Hematopoietic multipotent progenitor cell treated with erythropoietin and hydrocortisone succinate and interleukin-3 and kit ligand, for 17 days (in vitro differentiated cells): Measurements from ENCODE around the gene LDB3.

Source experiments
- DNase-seq: peaks from one replicate; pipeline ENCODE4 v3.0.0-alpha.2; 2015; ENCODE audit warnings: low spot score

Gene LDB3

GRCh38 chr10:86665218-86665607 is 3.1 kb upstream of the LDB3 start:
- no peak for DNase-seq

- DNase-seq = no peak
These were observed 2.4 kb upstream of the LDB3 start for GRCh38 chr10:86665868-86666267.

- DNase-seq = no peak
These were observed 1.8 kb upstream of the LDB3 start for GRCh38 chr10:86666538-86666937.

GRCh38 chr10:86667421-86668181 is 710 bp upstream of the LDB3 start:
- DNase-seq = no peak

DNA sequence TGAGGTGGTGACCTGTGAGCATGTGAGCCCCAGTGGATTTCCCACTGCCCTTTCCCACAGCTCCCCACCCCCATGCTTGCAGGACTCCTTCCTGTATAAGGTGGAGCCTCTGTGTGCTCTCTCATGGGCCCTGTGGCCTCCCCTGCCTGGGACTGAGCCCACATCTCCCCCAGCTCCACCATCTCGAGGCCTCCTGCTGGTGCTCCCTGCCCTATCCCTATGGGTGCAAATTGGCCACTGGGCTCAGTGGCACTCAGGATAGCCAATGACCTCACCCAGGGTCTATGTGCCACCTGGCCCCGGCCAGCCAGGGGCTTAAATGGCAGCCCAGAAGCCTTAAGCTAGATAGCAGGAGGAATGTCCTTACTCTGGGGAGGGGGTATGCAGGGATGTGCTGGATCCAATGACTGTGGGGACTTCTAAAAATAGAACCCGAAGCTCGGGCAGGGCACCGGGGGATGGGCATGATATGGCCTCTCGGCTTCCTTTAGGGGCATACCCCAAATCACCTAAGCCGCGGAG is 2.0 kb downstream of the LDB3 start:
- no peak for DNase-seq

GRCh38 chr10:86670876-86671275 is 2.6 kb downstream of the LDB3 start:
- DNase-seq = no peak

DNA sequence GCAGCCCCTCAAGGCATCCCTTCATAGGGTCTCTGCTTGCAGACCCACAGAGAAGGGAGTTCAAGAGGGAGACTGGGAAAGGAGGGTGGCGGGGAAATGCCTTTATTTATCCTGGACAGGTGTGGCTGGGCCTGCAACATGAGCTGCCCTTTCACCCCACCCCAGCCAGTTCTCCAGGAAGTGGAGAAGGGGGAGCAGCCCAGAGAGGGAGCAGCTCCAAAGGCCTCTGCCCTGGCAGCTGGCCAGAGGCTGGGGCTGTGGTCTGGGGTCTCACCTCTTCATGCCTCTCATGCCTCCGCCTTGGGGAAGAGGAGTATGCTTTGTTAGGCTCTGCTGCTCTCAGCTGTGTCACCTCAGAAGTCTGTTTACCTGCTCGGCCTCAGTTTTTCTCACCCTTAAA is 3.1 kb downstream of the LDB3 start:
- DNase-seq = no peak

DNA sequence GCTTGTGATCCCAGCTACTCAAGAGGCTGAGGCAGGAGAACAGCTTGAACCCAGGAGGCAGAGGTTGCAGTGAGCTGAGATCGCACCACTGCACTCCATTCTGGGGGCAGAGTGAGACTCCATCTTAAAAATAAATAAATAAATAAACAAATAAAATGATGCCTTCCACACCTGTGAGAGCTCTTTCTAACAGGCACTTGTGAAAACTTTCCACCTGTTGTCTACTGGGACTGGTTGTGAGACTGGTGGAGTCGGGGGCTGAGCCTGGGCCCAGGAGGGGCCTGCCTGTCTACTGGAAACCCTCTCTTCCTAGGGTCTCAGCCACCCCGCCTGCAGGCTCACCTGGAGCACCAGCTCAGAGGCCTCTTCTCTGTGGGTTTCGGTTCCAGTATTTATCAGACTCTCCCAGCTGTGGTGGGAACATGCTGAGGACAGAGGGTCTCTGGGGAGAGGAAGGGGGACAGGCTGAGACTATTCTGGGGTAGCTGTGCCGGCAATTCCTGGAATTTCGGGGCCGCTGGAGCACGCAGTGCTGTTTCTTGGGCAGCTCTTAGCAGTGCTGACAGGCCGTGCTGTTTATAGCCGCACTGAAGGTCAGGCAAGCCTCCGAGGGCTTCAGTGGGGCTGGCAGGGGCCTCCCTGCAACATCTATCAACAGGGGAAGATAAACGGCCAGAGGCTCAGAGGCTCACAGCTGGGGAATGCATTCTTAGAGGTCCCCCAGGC is 3.8 kb downstream of the LDB3 start:
- DNase-seq = no peak

DNA sequence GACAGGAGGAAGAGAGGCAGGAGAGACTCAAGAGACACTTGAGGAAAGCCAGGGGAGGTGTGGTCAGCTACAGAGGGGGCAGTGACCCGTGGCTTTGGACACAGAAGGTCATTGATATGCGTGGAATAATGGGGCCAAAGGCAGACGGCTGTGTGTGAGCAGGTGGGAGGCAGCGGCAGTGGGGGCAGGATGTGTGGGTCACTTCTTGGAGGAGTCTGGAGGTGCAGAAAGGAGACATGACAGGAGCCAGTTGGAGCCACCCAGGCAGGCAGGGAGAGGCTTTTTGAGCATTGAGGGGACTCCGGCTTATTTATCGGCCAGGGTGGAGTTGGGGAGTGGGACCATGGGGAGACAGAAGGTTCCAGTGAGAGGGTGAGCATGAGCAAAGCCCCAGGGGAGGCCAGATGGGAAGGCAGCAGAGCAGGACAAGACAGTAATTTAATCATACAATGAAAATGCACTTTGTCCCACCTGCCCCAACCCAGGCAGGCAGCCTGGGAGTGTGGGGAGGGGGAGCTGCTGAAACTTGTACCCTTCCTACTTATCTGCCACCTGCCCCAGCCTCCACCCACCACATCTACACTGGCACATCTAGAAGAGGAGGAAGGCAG is 5.0 kb downstream of the LDB3 start:
- no peak for DNase-seq

DNA sequence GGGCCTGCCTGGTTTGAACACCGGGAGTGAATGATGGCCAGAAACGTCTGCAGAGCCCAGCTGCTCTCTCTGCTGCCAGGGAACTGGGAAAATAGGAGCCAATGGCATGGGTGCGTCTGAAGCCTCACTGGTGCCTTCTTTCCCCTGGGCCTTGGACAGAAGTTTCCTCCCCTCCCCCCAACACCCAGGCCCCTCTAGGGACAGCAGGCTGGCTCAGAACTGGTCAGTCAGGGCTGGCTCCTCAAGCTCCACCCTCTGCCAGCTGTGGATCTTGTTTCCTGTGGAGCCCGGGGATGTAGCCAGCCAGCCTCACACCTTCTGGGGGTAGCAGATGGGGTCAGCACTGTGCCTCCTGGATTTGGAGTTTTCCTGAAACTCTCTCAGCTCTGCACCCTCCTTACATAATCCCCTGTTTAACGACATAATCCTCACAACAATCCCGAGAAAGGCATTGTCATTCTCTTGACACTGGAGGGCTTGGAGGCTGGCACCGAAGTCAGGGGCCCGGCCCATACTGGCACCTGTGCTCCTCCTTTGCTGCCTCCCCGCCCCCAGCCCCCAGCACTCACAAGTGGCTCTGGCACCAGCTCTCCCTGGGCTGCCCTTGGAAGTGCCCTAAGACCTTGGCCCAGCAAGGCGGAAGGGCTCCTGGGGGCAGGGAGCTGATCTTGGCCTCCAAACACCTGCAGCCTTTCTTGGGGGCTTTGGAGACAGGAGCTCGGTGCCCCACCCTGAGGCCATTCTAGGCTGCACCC is 5.7 kb downstream of the LDB3 start:
- no peak for DNase-seq

DNA sequence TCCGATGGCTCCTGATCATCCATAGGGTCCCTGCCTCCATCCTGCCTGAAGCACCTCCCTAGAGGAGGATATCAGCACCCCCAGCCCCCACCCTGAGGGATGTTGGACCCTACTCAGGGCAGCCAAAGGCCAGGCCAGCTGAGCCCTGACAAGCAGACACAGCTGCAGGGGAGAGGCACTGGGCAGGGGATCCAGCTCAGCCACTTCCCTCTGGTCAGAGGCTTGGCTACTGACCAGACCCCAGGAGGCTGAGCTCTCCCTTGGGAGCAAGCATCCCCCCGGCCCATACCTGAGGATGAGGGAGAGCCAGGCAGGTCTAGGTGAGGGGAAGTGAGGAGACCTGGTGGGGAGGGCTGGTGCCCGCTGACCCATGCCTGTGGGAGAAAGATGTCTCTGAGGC is 6.6 kb downstream of the LDB3 start:
- no peak for DNase-seq

DNA sequence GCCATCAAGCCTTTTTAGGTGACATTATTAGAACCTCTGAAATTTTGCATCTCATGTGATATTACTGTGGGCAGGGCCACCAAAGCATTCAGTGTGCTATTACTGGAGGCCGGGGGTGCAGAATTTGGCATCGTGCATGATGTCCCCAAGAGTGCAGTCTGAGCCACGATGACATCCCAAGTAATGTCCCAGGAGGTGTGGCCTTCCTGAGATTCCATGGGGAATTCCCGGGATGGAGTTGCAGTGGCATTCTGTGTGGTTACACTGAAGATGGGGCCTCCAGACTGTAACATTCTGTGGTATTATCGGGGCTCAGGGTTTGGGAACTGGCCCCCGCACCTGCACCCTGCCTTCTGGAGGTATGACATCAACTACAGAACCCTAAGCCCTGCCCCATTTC is 9.1 kb downstream of the LDB3 start:
- DNase-seq = no peak

DNA sequence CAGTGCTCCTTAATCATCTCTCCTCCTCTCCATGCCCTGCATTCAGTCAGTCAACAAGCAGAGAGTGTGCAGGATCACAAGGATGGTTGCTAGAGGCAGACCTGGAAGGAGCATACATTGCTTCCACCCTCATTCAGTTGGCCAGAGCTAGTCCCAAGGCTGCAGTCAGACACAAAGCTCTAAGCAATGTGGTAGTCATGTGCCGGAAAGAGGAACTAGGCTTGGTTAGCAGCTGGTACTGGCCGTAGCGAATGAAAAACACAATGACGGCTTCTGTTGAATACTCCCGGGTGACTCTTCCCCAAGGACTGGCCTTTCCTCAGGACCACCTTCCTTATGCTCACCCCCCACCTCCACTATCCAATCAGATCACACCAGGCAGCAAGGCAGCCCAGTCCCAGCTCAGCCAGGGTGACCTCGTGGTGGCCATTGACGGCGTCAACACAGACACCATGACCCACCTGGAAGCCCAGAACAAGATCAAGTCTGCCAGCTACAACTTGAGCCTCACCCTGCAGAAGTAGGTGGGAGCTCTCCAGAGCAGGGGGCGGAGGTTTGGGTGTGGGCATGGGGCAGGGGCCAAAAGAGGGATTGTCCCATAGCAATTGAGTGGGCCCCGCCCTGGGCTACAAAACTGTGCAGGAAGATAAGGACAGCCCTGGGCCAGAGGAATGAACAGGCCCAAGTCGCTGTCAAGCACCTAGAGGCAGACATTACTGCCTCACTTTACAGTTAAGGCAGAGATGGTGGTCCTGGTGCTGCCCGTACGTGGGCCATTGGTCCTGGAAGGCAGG is 10.9 kb downstream of the LDB3 start:
- DNase-seq = peak; percentile 81

DNA sequence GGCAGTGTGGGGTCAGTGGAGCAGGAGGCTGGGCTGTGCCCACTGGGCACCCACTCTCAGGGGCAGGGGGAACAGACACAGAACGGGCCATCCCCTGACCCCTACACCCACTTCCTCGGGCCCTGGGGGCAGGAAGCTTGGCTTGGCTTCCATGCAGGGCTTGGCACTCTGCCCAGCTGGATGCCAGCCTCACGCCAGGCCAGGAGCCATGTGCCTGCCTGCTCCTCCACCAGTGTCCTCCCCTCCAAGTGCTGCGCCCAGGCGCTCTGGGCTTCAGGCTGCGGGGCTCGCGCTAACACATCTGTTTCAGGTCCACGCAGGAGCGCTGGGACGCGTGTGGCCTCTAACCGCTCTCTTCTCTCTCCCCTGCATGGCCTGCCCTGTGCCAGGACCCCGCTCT is 12.7 kb downstream of the LDB3 start:
- DNase-seq = peak; percentile 40

GRCh38 chr10:86681722-86682386 is 13.5 kb downstream of the LDB3 start:
- no peak for DNase-seq

- DNase-seq = no peak
These were observed 14.4 kb downstream of the LDB3 start for GRCh38 chr10:86682675-86683074.

DNA sequence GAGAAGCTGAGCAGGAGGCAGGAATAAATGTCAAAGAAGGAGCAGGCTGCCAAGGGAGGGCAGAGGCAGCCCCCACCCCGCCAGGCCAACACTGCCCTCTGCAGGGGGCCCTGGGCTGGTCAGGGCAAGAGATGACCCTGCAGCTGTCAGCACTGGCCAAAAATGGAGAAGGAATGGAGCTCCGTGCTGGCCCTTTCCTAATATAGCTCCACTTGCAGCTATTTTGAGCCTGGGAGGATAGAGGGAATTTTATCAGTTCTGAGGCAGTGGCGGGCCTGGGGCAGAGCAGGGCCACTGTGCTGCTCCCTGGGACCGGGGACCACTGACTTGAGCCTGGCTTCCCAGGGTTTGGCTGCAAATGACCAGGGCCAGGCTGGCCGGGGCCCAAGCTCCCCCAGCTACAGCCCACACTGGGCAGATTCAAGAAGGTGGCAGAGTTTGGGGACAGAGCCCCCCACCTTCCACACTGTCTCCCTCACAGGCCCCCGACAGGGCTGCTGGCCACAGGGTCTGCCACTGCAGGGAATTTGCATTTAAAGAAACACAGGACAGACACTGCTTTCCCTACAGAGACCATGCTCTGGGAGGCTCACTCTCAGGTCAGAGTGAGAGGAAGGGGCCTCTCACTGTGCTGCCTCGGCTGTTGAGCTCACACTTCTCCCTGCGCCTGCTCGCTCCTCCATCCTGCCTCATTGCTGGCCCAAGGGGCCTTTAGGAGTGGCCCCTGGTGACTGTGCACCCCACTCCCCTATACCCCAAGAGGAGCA is 16.2 kb downstream of the LDB3 start:
- no peak for DNase-seq

- DNase-seq = no peak
These were observed 17.1 kb downstream of the LDB3 start for GRCh38 chr10:86685416-86685815.

DNA sequence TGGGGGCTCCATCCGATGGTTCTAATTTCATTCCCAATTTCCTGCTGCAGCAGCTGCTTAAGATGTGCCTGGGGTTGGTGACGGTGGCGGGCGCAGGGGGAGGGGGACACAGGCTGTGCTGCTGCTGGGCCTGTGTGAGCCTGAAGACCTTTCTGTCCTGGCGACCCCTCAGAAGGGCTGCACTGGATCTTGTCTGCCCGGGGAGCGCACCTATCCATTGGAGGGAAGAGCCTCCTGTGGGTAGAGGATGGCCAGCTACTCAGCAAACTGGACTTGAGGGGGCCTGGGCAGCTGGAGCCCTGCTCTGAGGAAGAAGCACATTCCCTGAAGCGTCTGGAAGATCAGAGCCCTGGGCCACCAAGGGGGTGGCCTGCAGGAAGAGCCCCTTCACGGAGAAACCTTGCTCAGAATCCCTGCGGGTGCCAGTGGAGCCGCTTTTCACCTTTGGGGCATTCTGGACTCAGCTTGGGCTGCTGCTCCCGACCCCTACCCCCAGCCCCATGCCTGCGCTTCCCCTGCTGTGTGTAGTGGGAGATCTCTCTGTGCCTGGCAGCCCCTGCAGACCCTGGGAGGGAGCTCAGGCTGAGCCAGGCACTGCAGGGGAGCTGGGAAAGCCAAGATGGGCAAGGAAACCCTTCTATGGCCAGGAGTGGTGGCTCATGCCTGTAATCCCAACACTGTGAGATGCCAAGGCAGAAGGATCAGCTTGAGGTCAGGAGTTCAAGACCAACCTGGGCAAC is 17.8 kb downstream of the LDB3 start:
- no peak for DNase-seq
